Esophagus squamous epithelium (tissue), 4 donors: ENCODE data around the gene ASTL.

Source experiments
- POLR2A ChIP-seq, 4 donors: fragments of 450-650 bp; IDR thresholded peaks; one replicate each; pipeline ENCODE4 v1.6.1; 2017; ENCODE audit warnings: antibody characterized with exemption in 4 of 4, mild to moderate bottlenecking in 4 of 4, moderate library complexity in 3 of 4
- TF ChIP-seq, protein P1 (sequence below), 6 experiments: fragments of 450-650 bp in 4 of 6; fragments of 200-600 bp in 2 of 6; sonication (generic) in 2 of 6; IDR thresholded peaks; one replicate each; pipeline ENCODE4 v1.5.1; 2016 to 2019; ENCODE audit warnings: antibody characterized with exemption in 6 of 6, mild to moderate bottlenecking in 4 of 6, moderate library complexity in 4 of 6

DNA sequence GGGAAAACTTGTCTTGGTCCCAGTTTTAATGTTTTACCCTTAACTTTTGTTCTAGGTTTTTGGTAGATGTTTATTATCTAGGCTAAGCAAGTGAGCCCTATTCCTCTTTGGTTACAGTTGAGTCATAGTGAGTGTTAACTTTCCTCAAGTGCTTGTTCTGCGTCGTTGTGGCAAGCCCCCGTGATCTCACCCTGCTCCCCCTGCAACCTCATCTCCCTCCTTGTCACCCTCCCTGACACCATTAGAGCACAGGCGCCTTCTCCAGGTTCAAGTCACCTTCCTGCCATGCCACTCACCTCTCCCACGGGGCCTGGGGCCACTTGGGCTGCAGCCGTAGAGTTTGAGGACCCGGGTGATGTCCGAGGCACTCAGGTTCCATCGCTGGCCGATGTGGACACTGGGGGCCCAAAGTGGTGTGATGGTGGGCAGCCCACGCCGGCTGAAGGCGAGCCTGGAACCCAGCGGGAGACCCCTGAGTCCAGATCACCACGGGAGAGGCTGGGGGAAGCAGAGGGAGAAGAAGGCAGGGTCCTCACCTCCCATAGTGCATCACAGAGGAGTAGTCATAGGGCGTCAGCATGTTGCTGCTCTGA is 8.7 kb downstream of the ASTL start:
- TF ChIP-seq, protein P1, sequence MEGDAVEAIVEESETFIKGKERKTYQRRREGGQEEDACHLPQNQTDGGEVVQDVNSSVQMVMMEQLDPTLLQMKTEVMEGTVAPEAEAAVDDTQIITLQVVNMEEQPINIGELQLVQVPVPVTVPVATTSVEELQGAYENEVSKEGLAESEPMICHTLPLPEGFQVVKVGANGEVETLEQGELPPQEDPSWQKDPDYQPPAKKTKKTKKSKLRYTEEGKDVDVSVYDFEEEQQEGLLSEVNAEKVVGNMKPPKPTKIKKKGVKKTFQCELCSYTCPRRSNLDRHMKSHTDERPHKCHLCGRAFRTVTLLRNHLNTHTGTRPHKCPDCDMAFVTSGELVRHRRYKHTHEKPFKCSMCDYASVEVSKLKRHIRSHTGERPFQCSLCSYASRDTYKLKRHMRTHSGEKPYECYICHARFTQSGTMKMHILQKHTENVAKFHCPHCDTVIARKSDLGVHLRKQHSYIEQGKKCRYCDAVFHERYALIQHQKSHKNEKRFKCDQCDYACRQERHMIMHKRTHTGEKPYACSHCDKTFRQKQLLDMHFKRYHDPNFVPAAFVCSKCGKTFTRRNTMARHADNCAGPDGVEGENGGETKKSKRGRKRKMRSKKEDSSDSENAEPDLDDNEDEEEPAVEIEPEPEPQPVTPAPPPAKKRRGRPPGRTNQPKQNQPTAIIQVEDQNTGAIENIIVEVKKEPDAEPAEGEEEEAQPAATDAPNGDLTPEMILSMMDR (IDR thresholded peaks at IDR 0.05) = no peak
- no peak for TF ChIP-seq POLR2A (IDR thresholded peaks at IDR 0.05)
